NT2/D1 (cell line): ENCODE measurements around the gene DPPA2.

ENCODE experiments used
- DNase-seq: peaks from one replicate; pipeline ENCODE4 v3.0.0-alpha.2; 2011; ENCODE audit warnings: low read depth, low spot score
- H3K27me3 ChIP-seq: 2 replicates; pipeline ENCODE4 v1.6.0; 2011; ENCODE audit warnings: mild to moderate bottlenecking; ENCODE audit not compliant: insufficient read length, insufficient read depth
- H3K36me3 ChIP-seq: 2 replicates; pipeline ENCODE4 v1.6.1; 2011; ENCODE audit warnings: mild to moderate bottlenecking, low read length, mixed read lengths; ENCODE audit not compliant: insufficient read depth, insufficient read length
- H3K4me1 ChIP-seq: 2 replicates; pipeline ENCODE4 v1.5.1; 2011; ENCODE audit not compliant: insufficient read depth, insufficient read length
- H3K4me3 ChIP-seq: 2 replicates; pipeline ENCODE4 v1.5.1; 2011; ENCODE audit warnings: low read depth; ENCODE audit not compliant: insufficient read length
- H3K9ac ChIP-seq: 2 replicates; pipeline ENCODE4 v1.6.0; 2011; ENCODE audit warnings: low read depth; ENCODE audit not compliant: insufficient read length
- H3K9me3 ChIP-seq: 2 replicates; pipeline ENCODE4 v1.5.1; 2011; ENCODE audit warnings: mild to moderate bottlenecking, low read length; ENCODE audit not compliant: insufficient read depth
- SUZ12 ChIP-seq: IDR thresholded peaks from 2 replicates; pipeline ENCODE4 v1.6.1; 2011; ENCODE audit not compliant: insufficient read length, insufficient read depth; ENCODE audit errors: extremely low read depth
- YY1 ChIP-seq: IDR thresholded peaks from 2 replicates; pipeline ENCODE4 v1.6.1; 2011; ENCODE audit not compliant: insufficient read length, insufficient read depth
- ZNF274 ChIP-seq: IDR thresholded peaks from 2 replicates; pipeline ENCODE4 v1.6.1; 2011; ENCODE audit warnings: mild to moderate bottlenecking, low read depth, low read length

Gene DPPA2

GRCh38 chr3:109353057-109353456 lies 36.7 kb upstream of the DPPA2 start:
- Histone ChIP-seq H3K27me3 (no peaks in the 10 kb centered on the region), H3K4me3 (no peak overlapping the region), H3K9me3 (no peaks in the 10 kb centered on the region), H3K9ac (no peak overlapping the region), H3K36me3 (no peaks in the 10 kb centered on the region), H3K4me1 (peaks cover 2% of the 10 kb centered on the region)
- TF ChIP-seq YY1 (no peak), SUZ12 (no peak), ZNF274 (no peak)
- no peak for DNase-seq

GRCh38 chr3:109351231-109351630 lies 34.9 kb upstream of the DPPA2 start:
- no peaks in the 10 kb centered on the region for H3K36me3 ChIP-seq
- no peak for DNase-seq
- H3K9ac ChIP-seq: no peak overlapping the region
- H3K4me1 ChIP-seq: no peaks in the 10 kb centered on the region
- no peaks in the 10 kb centered on the region for H3K9me3 ChIP-seq
- no peak for TF ChIP-seq ZNF274
- TF ChIP-seq YY1: no peak
- TF ChIP-seq SUZ12: no peak
- no peaks in the 10 kb centered on the region for H3K27me3 ChIP-seq
- no peak overlapping the region for H3K4me3 ChIP-seq

- no peaks in the 10 kb centered on the region for H3K4me1 ChIP-seq
- peaks cover 6% of the 10 kb centered on the region for H3K36me3 ChIP-seq
- no peak overlapping the region for H3K4me3 ChIP-seq
- DNase-seq: no peak
- no peak for TF ChIP-seq SUZ12
- TF ChIP-seq YY1: no peak
- no peak for TF ChIP-seq ZNF274
- no peaks in the 10 kb centered on the region for H3K27me3 ChIP-seq
- no peaks in the 10 kb centered on the region for H3K9me3 ChIP-seq
- no peak overlapping the region for H3K9ac ChIP-seq
Measured at GRCh38 chr3:109346770-109347295, 30.5 kb upstream of the DPPA2 start.

GRCh38 chr3:109346099-109346498 lies 29.8 kb upstream of the DPPA2 start:
- H3K4me3 ChIP-seq: no peak overlapping the region
- no peaks in the 10 kb centered on the region for H3K27me3 ChIP-seq
- H3K9ac ChIP-seq: no peak overlapping the region
- no peaks in the 10 kb centered on the region for H3K4me1 ChIP-seq
- H3K9me3 ChIP-seq: no peaks in the 10 kb centered on the region
- DNase-seq: no peak
- TF ChIP-seq SUZ12: no peak
- TF ChIP-seq YY1: no peak
- no peak for TF ChIP-seq ZNF274
- peaks cover 6% of the 10 kb centered on the region for H3K36me3 ChIP-seq

- no peak overlapping the region for H3K9ac ChIP-seq
- H3K4me3 ChIP-seq: peak overlapping the region; percentile 76
- no peaks in the 10 kb centered on the region for H3K27me3 ChIP-seq
- no peak for TF ChIP-seq YY1
- TF ChIP-seq ZNF274: no peak
- no peak for TF ChIP-seq SUZ12
- H3K36me3 ChIP-seq: peaks cover 22% of the 10 kb centered on the region
- no peaks in the 10 kb centered on the region for H3K4me1 ChIP-seq
- DNase-seq: no peak
- no peaks in the 10 kb centered on the region for H3K9me3 ChIP-seq
Measured at GRCh38 chr3:109339714-109340648, 23.7 kb upstream of the DPPA2 start.

GRCh38 chr3:109339197-109339596 lies 22.9 kb upstream of the DPPA2 start:
- no peaks in the 10 kb centered on the region for H3K4me1 ChIP-seq
- peaks cover 30% of the 10 kb centered on the region for H3K36me3 ChIP-seq
- TF ChIP-seq ZNF274: no peak
- DNase-seq: no peak
- H3K27me3 ChIP-seq: no peaks in the 10 kb centered on the region
- peak overlapping the region; percentile 76 for H3K4me3 ChIP-seq
- peak overlapping the region; percentile 42 for H3K9ac ChIP-seq
- H3K9me3 ChIP-seq: no peaks in the 10 kb centered on the region

- TF ChIP-seq SUZ12: no peak
- no peak for TF ChIP-seq ZNF274
- TF ChIP-seq YY1: no peak
- Histone ChIP-seq H3K4me3 (peak overlapping the region; percentile 76), H3K36me3 (peaks cover 36% of the 10 kb centered on the region), H3K9me3 (no peaks in the 10 kb centered on the region), H3K4me1 (no peaks in the 10 kb centered on the region), H3K9ac (peak overlapping the region; percentile 76), H3K27me3 (no peaks in the 10 kb centered on the region)
- DNase-seq: no peak
Measured at GRCh38 chr3:109338322-109338721, 22.0 kb upstream of the DPPA2 start.
